Colonic mucosa (tissue), 4 donors: ENCODE measurements around the gene LYPLAL1. TPM values are rescaled to one million over a fixed set of nuclear protein-coding genes. Genes with fewer than 3 reads are reported as not detected.

Experiments used
- DNase-seq: peaks from one replicate; pipeline ENCODE4 v3.0.0-alpha.2; 2020
- H3K27ac ChIP-seq: fragments of 200-600 bp; one replicate; pipeline ENCODE4 v1.8.0; 2021
- H3K27me3 ChIP-seq: fragments of 200-600 bp; one replicate; pipeline ENCODE4 v1.8.0; 2021
- H3K36me3 ChIP-seq: fragments of 200-600 bp; one replicate; pipeline ENCODE4 v1.8.0; 2021
- H3K4me1 ChIP-seq: fragments of 200-600 bp; one replicate; pipeline ENCODE4 v1.8.0; 2021; ENCODE audit warnings: mild to moderate bottlenecking
- H3K4me3 ChIP-seq: fragments of 200-600 bp; one replicate; pipeline ENCODE4 v1.8.0; 2021
- H3K9ac ChIP-seq, 2 donors: one replicate each; pipeline ENCODE4 v1.7.0; 2013; ENCODE audit warnings: control low read depth in 2 of 2, low read depth in 2 of 2, low read length in 2 of 2
- H3K9me3 ChIP-seq: fragments of 200-600 bp; one replicate; pipeline ENCODE4 v1.8.0; 2021
- intact Hi-C: fragments of 100-400 bp; cut with DNase I; formaldehyde crosslinking; loops from one replicate; pipeline ENCODE4 v1.14.1; 2022
- total RNA-seq, 2 donors: library from RNA; stranded (reverse); fragmentation: NEBNext Ultra II Directional in 1 of 2; extraction: Animal tissue kit (Norgen Biotek cat#: 25700) in 1 of 2; gene quantifications; one replicate each; pipeline ENCODE4 v1.2.1, GENCODE V29; 2021
- TF ChIP-seq, protein P1 (sequence below): fragments of 200-600 bp; IDR thresholded peaks from one replicate; pipeline ENCODE4 v1.8.0; 2022; ENCODE audit warnings: antibody characterized with exemption, mild to moderate bottlenecking
- donor health status: healthy.
- donor health status: DM: no; HTN: no; CAD: no.
- donor health status: DM: no; HTN: no; CAD: no.

Gene LYPLAL1
- total RNA-seq, 2 donors from 2014 or later = 14.3 to 23.0 TPM

DNA sequence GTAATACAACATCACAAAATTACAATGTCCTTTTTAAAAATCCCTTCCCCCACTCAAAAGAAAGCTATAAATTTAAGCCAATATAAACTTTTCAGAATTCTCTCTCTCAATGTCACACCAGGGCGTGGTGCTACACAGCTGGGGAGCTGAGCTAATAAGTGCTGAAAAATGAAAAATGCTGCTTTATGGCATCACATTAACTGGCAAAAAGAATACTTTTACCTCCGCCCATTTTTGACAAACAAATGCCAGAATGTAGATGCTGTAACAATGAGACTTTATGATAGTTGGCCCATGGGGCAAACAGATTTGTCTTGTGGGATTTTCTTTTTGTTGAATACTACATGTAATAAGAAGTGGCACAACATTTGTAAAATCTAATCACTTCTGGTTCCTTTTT is 12.7 kb upstream of the LYPLAL1 start:
- no peaks in the 10 kb centered on the region for H3K27me3 ChIP-seq
- H3K4me3 ChIP-seq = no peak overlapping the region
- no peaks in the 10 kb centered on the region for H3K36me3 ChIP-seq
- TF ChIP-seq, protein P1, sequence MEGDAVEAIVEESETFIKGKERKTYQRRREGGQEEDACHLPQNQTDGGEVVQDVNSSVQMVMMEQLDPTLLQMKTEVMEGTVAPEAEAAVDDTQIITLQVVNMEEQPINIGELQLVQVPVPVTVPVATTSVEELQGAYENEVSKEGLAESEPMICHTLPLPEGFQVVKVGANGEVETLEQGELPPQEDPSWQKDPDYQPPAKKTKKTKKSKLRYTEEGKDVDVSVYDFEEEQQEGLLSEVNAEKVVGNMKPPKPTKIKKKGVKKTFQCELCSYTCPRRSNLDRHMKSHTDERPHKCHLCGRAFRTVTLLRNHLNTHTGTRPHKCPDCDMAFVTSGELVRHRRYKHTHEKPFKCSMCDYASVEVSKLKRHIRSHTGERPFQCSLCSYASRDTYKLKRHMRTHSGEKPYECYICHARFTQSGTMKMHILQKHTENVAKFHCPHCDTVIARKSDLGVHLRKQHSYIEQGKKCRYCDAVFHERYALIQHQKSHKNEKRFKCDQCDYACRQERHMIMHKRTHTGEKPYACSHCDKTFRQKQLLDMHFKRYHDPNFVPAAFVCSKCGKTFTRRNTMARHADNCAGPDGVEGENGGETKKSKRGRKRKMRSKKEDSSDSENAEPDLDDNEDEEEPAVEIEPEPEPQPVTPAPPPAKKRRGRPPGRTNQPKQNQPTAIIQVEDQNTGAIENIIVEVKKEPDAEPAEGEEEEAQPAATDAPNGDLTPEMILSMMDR = no peak
- H3K9me3 ChIP-seq = no peaks in the 10 kb centered on the region
- H3K9ac ChIP-seq = no peak overlapping the region
- DNase-seq = no peak
- no peaks in the 10 kb centered on the region for H3K4me1 ChIP-seq
- no peak overlapping the region for H3K27ac ChIP-seq
- intact Hi-C loops = no loop called here

DNA sequence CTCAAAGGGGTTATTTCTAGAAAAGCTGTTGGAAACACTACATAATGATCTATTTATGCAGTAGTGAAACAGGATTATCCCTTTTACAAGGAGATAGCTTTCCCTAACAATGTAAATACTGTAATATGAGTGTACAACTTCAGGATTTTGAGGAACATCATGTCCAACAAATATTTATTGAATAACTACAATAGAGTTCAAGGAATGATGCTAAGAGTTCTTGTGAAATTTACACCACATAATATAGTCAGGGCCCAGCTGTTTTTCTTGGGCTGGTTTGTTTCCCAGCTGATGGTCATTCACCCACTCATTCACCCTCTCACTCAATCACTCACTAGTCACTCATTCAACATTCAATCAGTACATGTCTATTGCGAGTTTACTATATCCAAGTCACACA is 12.3 kb upstream of the LYPLAL1 start:
- no peak overlapping the region for H3K4me3 ChIP-seq
- no peak overlapping the region for H3K9ac ChIP-seq
- TF ChIP-seq, protein P1 = no peak
- intact Hi-C loops = no loop called here
- H3K27ac ChIP-seq = no peak overlapping the region
- DNase-seq = no peak
- H3K9me3 ChIP-seq = no peaks in the 10 kb centered on the region
- H3K36me3 ChIP-seq = no peaks in the 10 kb centered on the region
- H3K4me1 ChIP-seq = no peaks in the 10 kb centered on the region
- no peaks in the 10 kb centered on the region for H3K27me3 ChIP-seq

DNA sequence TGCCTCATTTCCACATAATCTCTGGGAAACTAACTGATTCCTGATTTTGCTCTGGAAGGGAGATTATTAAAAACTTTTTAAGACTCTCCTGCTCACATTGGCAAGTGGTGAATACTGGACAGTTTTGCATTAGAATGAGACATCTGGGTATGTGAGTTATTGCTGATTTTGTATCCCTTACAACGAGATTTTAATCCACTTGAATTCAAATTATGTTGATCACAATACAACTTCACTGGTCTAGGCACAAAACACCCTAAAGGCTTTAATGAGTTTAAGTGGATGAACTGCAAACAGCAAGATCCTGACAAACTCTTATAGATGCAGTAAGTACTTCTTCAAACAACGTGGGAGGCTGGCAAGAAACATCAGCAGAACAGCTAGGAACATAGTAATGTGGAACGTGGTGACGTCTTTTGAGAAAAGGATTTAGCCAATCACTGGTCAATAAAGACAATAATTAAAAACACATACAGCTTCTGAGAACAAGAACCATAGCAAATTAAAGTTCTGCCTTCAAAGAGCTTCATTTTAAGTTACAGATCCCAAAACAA is 10.2 kb upstream of the LYPLAL1 start:
- no peak for DNase-seq
- Histone ChIP-seq H3K9ac (no peak overlapping the region), H3K27ac (no peak overlapping the region), H3K36me3 (no peaks in the 10 kb centered on the region), H3K4me1 (no peaks in the 10 kb centered on the region), H3K4me3 (no peak overlapping the region), H3K27me3 (no peaks in the 10 kb centered on the region), H3K9me3 (no peaks in the 10 kb centered on the region)
- intact Hi-C loops = no loop called here
- TF ChIP-seq, protein P1 = no peak

DNA sequence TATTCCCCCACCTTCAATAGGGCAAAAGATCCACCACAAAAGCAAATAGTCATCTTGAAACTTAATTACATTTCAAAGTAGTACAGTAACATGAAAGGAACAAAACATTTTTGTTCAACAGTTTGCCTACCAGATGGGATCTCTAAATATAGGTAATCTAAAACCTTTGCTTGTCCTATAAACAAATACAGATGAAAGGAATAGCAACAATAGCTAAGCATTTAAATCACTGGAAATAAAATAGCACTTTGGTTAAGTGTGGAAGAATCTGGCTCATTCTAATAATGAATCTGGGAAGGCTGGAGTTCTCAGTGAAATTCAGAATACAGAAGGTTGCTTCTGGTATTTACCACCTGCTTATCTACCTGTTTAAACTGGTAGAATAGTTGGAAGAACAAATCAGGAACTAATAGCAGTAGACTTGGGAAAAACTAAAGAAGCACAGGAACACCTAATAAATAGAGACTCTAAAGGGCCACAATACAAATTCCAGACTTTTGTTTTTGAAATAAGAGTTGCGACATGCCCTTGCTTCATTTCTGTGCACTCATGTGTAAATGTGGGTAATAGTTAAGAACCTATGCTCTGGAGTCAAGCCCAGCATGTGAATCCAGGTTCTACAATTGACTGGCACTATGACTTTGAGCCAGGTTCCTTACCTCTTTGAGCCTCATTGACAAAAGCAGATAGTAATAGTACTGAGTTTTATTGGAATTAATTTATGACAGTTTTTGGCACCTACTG is 2.3 kb upstream of the LYPLAL1 start:
- TF ChIP-seq, protein P1 = no peak
- no peaks in the 10 kb centered on the region for H3K27me3 ChIP-seq
- no peak overlapping the region for H3K27ac ChIP-seq
- no peaks in the 10 kb centered on the region for H3K9me3 ChIP-seq
- no peak overlapping the region for H3K9ac ChIP-seq
- H3K4me3 ChIP-seq = no peak overlapping the region
- peaks cover 3% of the 10 kb centered on the region for H3K4me1 ChIP-seq
- no peak for DNase-seq
- intact Hi-C loops = no loop called here
- no peaks in the 10 kb centered on the region for H3K36me3 ChIP-seq

DNA sequence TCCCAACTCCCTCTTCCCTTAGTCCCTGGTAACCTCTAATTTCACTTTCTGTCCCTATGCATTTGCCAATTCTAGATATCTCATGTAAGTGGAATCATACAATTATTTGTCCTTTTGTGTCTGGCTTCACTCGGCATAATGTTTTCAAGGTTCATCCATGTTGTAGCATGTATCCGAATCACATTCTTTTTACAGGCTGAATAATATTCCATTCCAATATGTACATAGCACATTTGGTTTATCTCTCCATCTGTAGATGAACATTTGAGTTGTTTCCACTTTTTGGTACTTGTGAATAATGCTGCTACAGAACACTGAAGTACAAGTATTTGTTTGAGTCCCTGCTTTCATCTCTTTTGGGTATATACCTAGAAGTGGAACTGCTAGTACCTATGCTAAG is 857 bp upstream of the LYPLAL1 start:
- Histone ChIP-seq H3K27me3 (no peaks in the 10 kb centered on the region), H3K27ac (no peak overlapping the region), H3K4me3 (no peak overlapping the region), H3K9ac (no peak overlapping the region), H3K9me3 (no peaks in the 10 kb centered on the region), H3K36me3 (no peaks in the 10 kb centered on the region), H3K4me1 (peaks cover 3% of the 10 kb centered on the region)
- no peak for DNase-seq
- TF ChIP-seq, protein P1 = no peak
- intact Hi-C loops = no loop called here
